Measurements from ENCODE around the gene CAMK2A.

DNA sequence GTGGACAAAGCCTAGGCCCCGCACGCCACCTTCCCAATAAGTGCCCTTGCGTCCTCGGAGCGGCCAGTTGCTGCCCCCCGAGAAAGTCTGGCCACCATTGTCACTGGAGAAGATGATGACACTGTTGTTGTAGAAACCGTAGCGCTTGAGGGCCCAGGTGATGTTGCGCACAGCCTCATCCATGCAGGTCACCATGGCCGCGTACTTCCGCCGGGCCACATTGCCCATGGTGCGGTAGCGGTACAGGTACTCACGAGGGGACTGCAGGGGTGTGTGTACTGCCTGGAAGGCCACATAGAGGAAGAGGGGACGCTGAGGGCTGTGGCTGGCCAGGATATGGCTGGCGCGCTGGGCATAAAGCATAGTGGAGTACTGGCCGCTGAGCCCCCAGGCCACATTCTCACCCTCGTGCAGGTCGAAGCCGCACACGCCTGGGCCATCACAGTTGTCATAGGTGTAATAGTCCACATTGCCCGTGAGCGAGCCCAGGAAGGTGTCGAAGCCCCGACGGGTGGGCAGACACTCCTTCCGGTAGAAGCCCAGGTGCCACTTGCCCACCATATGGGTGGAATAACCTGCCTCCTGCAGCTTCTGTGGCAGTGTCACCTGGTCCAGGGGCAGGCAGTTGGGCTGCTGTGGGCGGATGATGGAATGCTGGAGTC, 8.5 kb upstream of the CAMK2A start:
- TF ChIP-seq, protein P1, sequence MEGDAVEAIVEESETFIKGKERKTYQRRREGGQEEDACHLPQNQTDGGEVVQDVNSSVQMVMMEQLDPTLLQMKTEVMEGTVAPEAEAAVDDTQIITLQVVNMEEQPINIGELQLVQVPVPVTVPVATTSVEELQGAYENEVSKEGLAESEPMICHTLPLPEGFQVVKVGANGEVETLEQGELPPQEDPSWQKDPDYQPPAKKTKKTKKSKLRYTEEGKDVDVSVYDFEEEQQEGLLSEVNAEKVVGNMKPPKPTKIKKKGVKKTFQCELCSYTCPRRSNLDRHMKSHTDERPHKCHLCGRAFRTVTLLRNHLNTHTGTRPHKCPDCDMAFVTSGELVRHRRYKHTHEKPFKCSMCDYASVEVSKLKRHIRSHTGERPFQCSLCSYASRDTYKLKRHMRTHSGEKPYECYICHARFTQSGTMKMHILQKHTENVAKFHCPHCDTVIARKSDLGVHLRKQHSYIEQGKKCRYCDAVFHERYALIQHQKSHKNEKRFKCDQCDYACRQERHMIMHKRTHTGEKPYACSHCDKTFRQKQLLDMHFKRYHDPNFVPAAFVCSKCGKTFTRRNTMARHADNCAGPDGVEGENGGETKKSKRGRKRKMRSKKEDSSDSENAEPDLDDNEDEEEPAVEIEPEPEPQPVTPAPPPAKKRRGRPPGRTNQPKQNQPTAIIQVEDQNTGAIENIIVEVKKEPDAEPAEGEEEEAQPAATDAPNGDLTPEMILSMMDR (IDR thresholded peaks at IDR 0.05), result no peak
- TF ChIP-seq POLR2A (IDR thresholded peaks at IDR 0.05) (no peak), EP300 (IDR thresholded peaks at IDR 0.05) (no peak)

Measured in gastroesophageal sphincter (tissue), 3 donors.